ENCODE results near the gene MLYCD. TPM values are rescaled to one million over a fixed set of nuclear protein-coding genes. Genes with fewer than 3 reads are reported as not detected.

The MLYCD gene
- total and polyA plus RNA-seq, 10 of the 15 experiments (the other 5 are each of a cell fraction or from before 2014, with no cell fraction given): 0.21 to 3.7 (median 1.7) TPM

- DNase-seq (ENCODE audit: low read depth, low spot score) (no peak), ATAC-seq (no peak), FAIRE-seq (no peak)
- no peaks in the 10 kb centered on the region for H4K20me1 ChIP-seq (ENCODE audit: control insufficient read depth, insufficient read depth)
- ChIA-PET RAD21 (ENCODE audit: unreplicated experiment) (no interaction called here), POLR2A (no interaction called here), CTCF (no interaction called here), SMC1A (ENCODE audit: uncharacterized antibody, unreplicated experiment) (no interaction called here)
- no peaks in the 10 kb centered on the region for H3K36me3 ChIP-seq (ENCODE audit: control insufficient read depth in 2 of 2, insufficient read depth in 2 of 2, low read length in 1 of 2)
- no peaks in the 10 kb centered on the region for H3K79me2 ChIP-seq (ENCODE audit: control insufficient read depth, insufficient read depth, low read length)
- in situ Hi-C loops (cut with MboI) (no loop called here), intact Hi-C loops (cut with micrococcal nuclease; ENCODE audit: unreplicated experiment) (no loop called here)
- no peaks in the 10 kb centered on the region for H3K4me1 ChIP-seq (ENCODE audit: control insufficient read depth, insufficient read depth, low read length)
- BruUV-seq (replicated peaks): no TSS peak
- H3K4me3 ChIP-seq: no peak overlapping the region
- no peak overlapping the region for H3K4me2 ChIP-seq (ENCODE audit: control insufficient read depth, insufficient read depth)
- H3K27ac ChIP-seq (ENCODE audit: control insufficient read depth, insufficient read depth): no peak overlapping the region
- 18% methylated on average over 5 of the region's 5 CpGs for WGBS (ENCODE audit: insufficient coverage, insufficient replicate concordance, low lambda C conversion rate, missing lambda C conversion rate)
- TF ChIP-seq NR2F1 (conservative IDR thresholded peaks at IDR 0.05) (no peak), ZNF274 (IDR thresholded peaks at IDR 0.05; ENCODE audit: insufficient read depth, insufficient read length) (no peak), CBX5 (IDR thresholded peaks at IDR 0.05; ENCODE audit: low read depth) (no peak), ZNF217 (IDR thresholded peaks at IDR 0.05) (no peak), FOXK2 (IDR thresholded peaks at IDR 0.05) (no peak), STAT1 (conservative IDR thresholded peaks at IDR 0.05) (no peak), ELK1 (IDR thresholded peaks at IDR 0.05; ENCODE audit: low read depth, low read length) (no peak), RCOR1 (conservative IDR thresholded peaks at IDR 0.05; ENCODE audit: low read depth, low read length) (no peak), PBX3 (IDR thresholded peaks at IDR 0.05; ENCODE audit: insufficient replicate concordance, low read depth, low read length) (no peak), SMC3 (IDR thresholded peaks at IDR 0.05; ENCODE audit: borderline replicate concordance, low read length) (no peak), MTA3 (IDR thresholded peaks at IDR 0.05; ENCODE audit: borderline replicate concordance, low read length) (no peak), RELB (IDR thresholded peaks at IDR 0.05; ENCODE audit: low read depth) (no peak), ATF2 (IDR thresholded peaks at IDR 0.05; ENCODE audit: low read length) (no peak), MLLT1 (IDR thresholded peaks at IDR 0.05) (no peak), STAT3 (IDR thresholded peaks at IDR 0.05; ENCODE audit: low read depth, low read length) (no peak), ETV6 (conservative IDR thresholded peaks at IDR 0.05 in 1 of 2, IDR thresholded peaks at IDR 0.05 in 1 of 2; ENCODE audit: borderline replicate concordance in 1 of 2, low read depth in 1 of 2) (no peak), EZH2 (IDR thresholded peaks at IDR 0.05; ENCODE audit: borderline replicate concordance, control insufficient read depth, low read depth, low read length) (no peak)
- no peak overlapping the region for H3K9ac ChIP-seq (ENCODE audit: control insufficient read depth, insufficient read depth, low read length)
- no peaks in the 10 kb centered on the region for H3K9me3 ChIP-seq (replicated peaks; ENCODE audit: control insufficient read depth, insufficient read depth, low read length)
- no peaks in the 10 kb centered on the region; a peak in 1 of 4 replicates for H3K27me3 ChIP-seq (replicated peaks in 1 of 2; ENCODE audit: control insufficient read depth in 2 of 2, insufficient read depth in 2 of 2, low read length in 1 of 2)
- no peak overlapping the region for H2AFZ ChIP-seq (ENCODE audit: control insufficient read depth, low read depth, low read length)
Observed at GRCh38 chr16:83850947-83851346, 48.0 kb upstream of the MLYCD start.

Data from GM12878 (cell line).